ENCODE data around the gene TMEM30B.

TMEM30B gene

GRCh38 chr14:61262082-61262481, 19.1 kb downstream of the TMEM30B start:
- no peaks in the 10 kb centered on the region for H3K9me3 Mint-ChIP-seq
- H3K27ac Mint-ChIP-seq = no peak overlapping the region
- H3K4me1 Mint-ChIP-seq = no peaks in the 10 kb centered on the region
- no peaks in the 10 kb centered on the region for H3K36me3 Mint-ChIP-seq
- no peak for ATAC-seq
- peaks cover 32% of the 10 kb centered on the region for H3K27me3 Mint-ChIP-seq
- no peak overlapping the region for H3K4me3 Mint-ChIP-seq

- H3K27ac Mint-ChIP-seq = no peak overlapping the region
- ATAC-seq = no peak
- no peaks in the 10 kb centered on the region for H3K9me3 Mint-ChIP-seq
- no peak overlapping the region for H3K4me3 Mint-ChIP-seq
- H3K27me3 Mint-ChIP-seq = peaks cover 37% of the 10 kb centered on the region
- H3K36me3 Mint-ChIP-seq = no peaks in the 10 kb centered on the region
- H3K4me1 Mint-ChIP-seq = no peaks in the 10 kb centered on the region
Measured at GRCh38 chr14:61260939-61261776, 20.0 kb downstream of the TMEM30B start.

DNA sequence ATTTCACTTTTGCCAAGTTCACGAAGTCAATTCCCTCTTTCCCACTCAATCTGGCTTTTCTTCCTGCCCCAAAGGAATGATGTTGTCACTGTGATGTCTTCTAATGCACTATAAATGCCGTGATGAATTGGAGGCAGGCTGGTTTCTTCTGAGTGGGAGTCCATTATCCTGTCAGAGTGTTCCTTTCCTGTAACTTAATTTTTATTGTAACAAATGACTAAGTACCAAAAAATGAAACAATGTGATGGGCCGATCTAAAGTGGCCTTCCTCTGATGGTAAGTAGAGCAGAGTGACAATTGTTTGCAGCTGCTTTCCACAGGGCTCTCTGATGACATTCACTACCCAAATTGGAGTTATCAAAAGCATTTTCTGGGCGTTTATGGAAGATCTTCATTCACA, 22.2 kb downstream of the TMEM30B start:
- no peak for ATAC-seq
- Mint-ChIP-seq H3K27me3 (peaks cover 22% of the 10 kb centered on the region), H3K27ac (no peak overlapping the region), H3K36me3 (no peaks in the 10 kb centered on the region), H3K4me3 (no peak overlapping the region), H3K4me1 (no peaks in the 10 kb centered on the region), H3K9me3 (no peaks in the 10 kb centered on the region)

- no peak overlapping the region for H3K27ac Mint-ChIP-seq
- no peaks in the 10 kb centered on the region for H3K36me3 Mint-ChIP-seq
- H3K27me3 Mint-ChIP-seq = peaks cover 22% of the 10 kb centered on the region
- no peaks in the 10 kb centered on the region for H3K9me3 Mint-ChIP-seq
- no peak overlapping the region for H3K4me3 Mint-ChIP-seq
- no peak for ATAC-seq
- H3K4me1 Mint-ChIP-seq = no peaks in the 10 kb centered on the region
Measured at GRCh38 chr14:61257469-61258057, 23.6 kb downstream of the TMEM30B start.

GRCh38 chr14:61256826-61257468, 24.2 kb downstream of the TMEM30B start:
- no peaks in the 10 kb centered on the region for H3K4me1 Mint-ChIP-seq
- H3K4me3 Mint-ChIP-seq = no peak overlapping the region
- no peaks in the 10 kb centered on the region for H3K36me3 Mint-ChIP-seq
- ATAC-seq = no peak
- peaks cover 22% of the 10 kb centered on the region for H3K27me3 Mint-ChIP-seq
- H3K9me3 Mint-ChIP-seq = no peaks in the 10 kb centered on the region
- no peak overlapping the region for H3K27ac Mint-ChIP-seq

DNA sequence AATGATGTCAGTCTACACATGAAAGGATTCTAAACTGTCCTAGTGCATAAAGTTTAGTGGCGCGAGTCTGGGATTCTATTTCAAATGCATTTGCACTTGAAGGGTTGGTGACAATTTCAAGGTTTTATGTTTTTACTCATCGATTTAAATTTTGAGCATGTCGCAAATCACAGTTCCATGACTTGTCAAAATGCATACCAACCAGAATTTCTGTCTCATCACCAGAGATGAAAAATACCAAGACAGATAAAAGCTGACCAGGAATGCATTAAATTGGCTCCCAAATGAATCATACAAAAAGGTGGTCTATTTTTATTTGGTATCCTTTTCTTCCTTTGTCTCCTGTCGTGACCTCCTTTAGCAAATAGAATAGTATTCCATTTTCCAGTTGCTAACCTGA, 25.2 kb downstream of the TMEM30B start:
- no peak for ATAC-seq

GRCh38 chr14:61254808-61255526, 26.2 kb downstream of the TMEM30B start:
- H3K27ac Mint-ChIP-seq = no peak overlapping the region
- H3K4me1 Mint-ChIP-seq = no peaks in the 10 kb centered on the region
- no peaks in the 10 kb centered on the region for H3K36me3 Mint-ChIP-seq
- H3K9me3 Mint-ChIP-seq = no peaks in the 10 kb centered on the region
- no peak overlapping the region for H3K4me3 Mint-ChIP-seq
- peaks cover 22% of the 10 kb centered on the region for H3K27me3 Mint-ChIP-seq
- no peak for ATAC-seq

More for the DNA sequence above, 25.2 kb downstream of the TMEM30B start:
- H3K27ac Mint-ChIP-seq = no peak overlapping the region
- no peaks in the 10 kb centered on the region for H3K36me3 Mint-ChIP-seq
- no peaks in the 10 kb centered on the region for H3K9me3 Mint-ChIP-seq
- H3K4me3 Mint-ChIP-seq = no peak overlapping the region
- no peaks in the 10 kb centered on the region for H3K4me1 Mint-ChIP-seq
- peaks cover 22% of the 10 kb centered on the region for H3K27me3 Mint-ChIP-seq

- no peaks in the 10 kb centered on the region for H3K9me3 Mint-ChIP-seq
- H3K4me3 Mint-ChIP-seq = no peak overlapping the region
- no peak overlapping the region for H3K27ac Mint-ChIP-seq
- ATAC-seq = no peak
- H3K36me3 Mint-ChIP-seq = no peaks in the 10 kb centered on the region
- no peaks in the 10 kb centered on the region for H3K4me1 Mint-ChIP-seq
- peaks cover 9% of the 10 kb centered on the region for H3K27me3 Mint-ChIP-seq
Measured at GRCh38 chr14:61253064-61253738, 27.9 kb downstream of the TMEM30B start.

GRCh38 chr14:61252369-61253063, 28.6 kb downstream of the TMEM30B start:
- Mint-ChIP-seq H3K9me3 (no peaks in the 10 kb centered on the region), H3K4me3 (no peak overlapping the region), H3K27me3 (peaks cover 9% of the 10 kb centered on the region), H3K27ac (no peak overlapping the region), H3K36me3 (no peaks in the 10 kb centered on the region), H3K4me1 (no peaks in the 10 kb centered on the region)
- ATAC-seq = peak; percentile 88

DNA sequence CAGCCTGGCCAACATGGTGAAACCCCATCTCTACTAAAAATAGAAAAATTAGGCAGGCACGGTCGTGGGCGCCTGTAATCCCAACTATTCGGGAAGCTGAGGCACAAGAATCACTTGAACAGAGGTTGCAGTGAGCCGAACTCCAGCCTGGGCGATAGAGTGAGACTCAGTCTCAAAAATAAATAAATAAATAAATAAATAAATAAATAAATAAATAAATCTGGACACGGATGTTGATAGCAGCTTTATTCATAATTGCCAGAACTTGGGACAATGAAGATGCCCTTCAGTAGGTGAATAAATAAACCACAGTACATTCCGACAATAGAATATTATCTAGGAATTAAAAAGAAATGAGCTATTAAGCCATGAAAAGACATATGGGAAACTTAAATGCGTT, 31.1 kb downstream of the TMEM30B start:
- H3K4me3 Mint-ChIP-seq = no peak overlapping the region
- H3K27ac Mint-ChIP-seq = no peak overlapping the region
- H3K9me3 Mint-ChIP-seq = no peaks in the 10 kb centered on the region
- no peak for ATAC-seq
- H3K27me3 Mint-ChIP-seq = no peaks in the 10 kb centered on the region
- no peaks in the 10 kb centered on the region for H3K36me3 Mint-ChIP-seq
- H3K4me1 Mint-ChIP-seq = no peaks in the 10 kb centered on the region

- Mint-ChIP-seq H3K4me3 (no peak overlapping the region), H3K27ac (no peak overlapping the region)
- no peak for ATAC-seq
Measured at GRCh38 chr14:61247935-61248334, 33.2 kb downstream of the TMEM30B start.

DNA sequence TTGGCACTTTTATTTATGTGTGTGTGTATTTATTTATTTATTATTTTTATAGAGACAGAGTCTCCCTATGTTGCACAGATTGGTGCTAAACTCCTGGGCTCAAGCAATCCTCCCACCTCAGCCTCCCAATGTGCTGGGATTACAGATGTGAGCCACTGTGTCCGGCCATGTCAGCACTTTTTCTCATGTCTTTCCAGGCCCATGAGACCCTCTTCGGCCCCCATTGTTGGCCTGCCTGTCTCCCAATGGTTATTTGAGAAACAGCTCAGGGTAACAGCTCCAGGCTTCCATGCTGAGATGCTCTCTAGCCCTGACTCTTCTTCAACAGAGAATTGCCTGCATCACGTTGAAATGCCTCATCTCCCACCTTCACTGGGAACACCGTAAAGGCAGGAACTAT, 34.4 kb downstream of the TMEM30B start:
- H3K4me3 Mint-ChIP-seq = no peak overlapping the region
- peaks cover 20% of the 10 kb centered on the region for H3K27me3 Mint-ChIP-seq
- H3K4me1 Mint-ChIP-seq = no peaks in the 10 kb centered on the region
- no peak overlapping the region for H3K27ac Mint-ChIP-seq
- no peaks in the 10 kb centered on the region for H3K36me3 Mint-ChIP-seq
- ATAC-seq = no peak
- H3K9me3 Mint-ChIP-seq = no peaks in the 10 kb centered on the region

More at GRCh38 chr14:61247935-61248334, 33.2 kb downstream of the TMEM30B start:
- Mint-ChIP-seq H3K27me3 (peaks cover 13% of the 10 kb centered on the region), H3K36me3 (no peaks in the 10 kb centered on the region), H3K4me1 (no peaks in the 10 kb centered on the region), H3K9me3 (no peaks in the 10 kb centered on the region)

DNA sequence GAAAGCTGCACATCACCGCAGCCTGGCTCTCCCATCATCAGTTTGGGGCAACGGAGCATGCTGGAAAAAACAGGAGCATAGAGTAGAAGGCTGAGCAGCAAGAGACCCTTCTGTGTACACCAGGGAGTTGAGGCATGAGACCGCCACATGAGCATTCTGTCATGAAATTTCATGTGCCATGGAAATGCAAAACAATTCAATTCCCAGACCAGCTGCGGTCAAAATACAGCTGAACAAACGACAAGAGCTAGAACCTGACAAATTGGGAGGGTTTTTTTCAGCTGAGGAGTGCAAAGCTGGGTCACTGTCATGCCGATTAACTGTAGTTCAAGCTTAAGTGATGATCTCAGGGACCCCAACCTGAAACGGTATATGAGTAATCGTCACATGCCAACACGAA, 37.1 kb downstream of the TMEM30B start:
- Mint-ChIP-seq H3K27me3 (peaks cover 29% of the 10 kb centered on the region), H3K27ac (no peak overlapping the region), H3K4me1 (no peaks in the 10 kb centered on the region), H3K36me3 (peaks cover 6% of the 10 kb centered on the region), H3K9me3 (peaks cover 8% of the 10 kb centered on the region), H3K4me3 (no peak overlapping the region)
- no peak for ATAC-seq

- ATAC-seq = no peak
- H3K4me1 Mint-ChIP-seq = no peaks in the 10 kb centered on the region
- H3K27ac Mint-ChIP-seq = no peak overlapping the region
- peaks cover 38% of the 10 kb centered on the region for H3K27me3 Mint-ChIP-seq
- H3K9me3 Mint-ChIP-seq = peaks cover 8% of the 10 kb centered on the region
- H3K4me3 Mint-ChIP-seq = no peak overlapping the region
- H3K36me3 Mint-ChIP-seq = peaks cover 6% of the 10 kb centered on the region
Measured at GRCh38 chr14:61240206-61240605, 40.9 kb downstream of the TMEM30B start.
